ENCODE data around the gene TOP1.

Gene TOP1

DNA sequence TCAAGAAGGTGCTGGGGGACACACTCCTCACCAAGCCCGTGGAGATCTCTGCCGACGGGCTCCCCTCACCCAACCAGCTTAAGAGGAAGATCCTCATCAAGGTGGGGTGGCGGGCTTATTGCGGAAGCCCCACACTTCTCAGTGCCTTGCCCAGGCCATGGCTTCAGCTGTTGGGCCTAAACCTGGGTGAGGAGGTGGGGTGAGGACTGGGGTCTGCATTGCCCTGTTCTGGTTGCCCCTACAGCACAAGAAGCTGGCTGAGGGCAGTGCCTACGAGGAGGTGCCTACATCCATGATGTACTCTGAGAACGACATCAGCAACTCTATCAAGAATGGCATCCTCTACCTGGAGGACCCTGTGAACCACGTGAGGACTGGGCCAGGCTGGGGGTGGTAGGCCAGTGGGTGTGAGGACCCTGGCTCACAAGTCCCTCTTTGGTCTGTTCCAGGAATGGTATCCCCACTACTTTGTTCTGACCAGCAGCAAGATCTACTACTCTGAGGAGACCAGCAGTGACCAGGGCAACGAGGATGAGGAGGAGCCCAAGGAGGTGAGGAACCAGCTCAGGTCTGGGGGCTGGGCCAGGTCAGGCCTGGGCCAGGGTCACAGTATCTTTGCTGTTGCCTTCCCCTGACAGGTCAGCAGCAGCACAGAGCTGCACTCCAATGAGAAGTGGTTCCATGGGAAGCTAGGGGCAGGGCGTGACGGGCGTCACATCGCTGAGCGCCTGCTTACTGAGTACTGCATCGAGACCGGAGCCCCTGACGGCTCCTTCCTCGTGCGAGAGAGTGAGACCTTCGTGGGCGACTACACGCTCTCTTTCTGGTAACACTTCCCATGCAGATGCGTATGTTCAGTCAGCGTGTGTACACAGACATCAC is 136.6 kb downstream of the TOP1 start:
- peaks cover 76% of the 10 kb centered on the region for H3K36me3 Mint-ChIP-seq (ENCODE audit: low read depth)
- peaks cover 35% of the 10 kb centered on the region for H3K4me1 Mint-ChIP-seq (ENCODE audit: low read depth)
- peak overlapping the region; percentile 13 for H3K27ac Mint-ChIP-seq
- H3K9me3 Mint-ChIP-seq: no peaks in the 10 kb centered on the region
- H3K4me3 Mint-ChIP-seq: no peak overlapping the region
- H3K27me3 Mint-ChIP-seq (ENCODE audit: low read depth): no peaks in the 10 kb centered on the region

DNA sequence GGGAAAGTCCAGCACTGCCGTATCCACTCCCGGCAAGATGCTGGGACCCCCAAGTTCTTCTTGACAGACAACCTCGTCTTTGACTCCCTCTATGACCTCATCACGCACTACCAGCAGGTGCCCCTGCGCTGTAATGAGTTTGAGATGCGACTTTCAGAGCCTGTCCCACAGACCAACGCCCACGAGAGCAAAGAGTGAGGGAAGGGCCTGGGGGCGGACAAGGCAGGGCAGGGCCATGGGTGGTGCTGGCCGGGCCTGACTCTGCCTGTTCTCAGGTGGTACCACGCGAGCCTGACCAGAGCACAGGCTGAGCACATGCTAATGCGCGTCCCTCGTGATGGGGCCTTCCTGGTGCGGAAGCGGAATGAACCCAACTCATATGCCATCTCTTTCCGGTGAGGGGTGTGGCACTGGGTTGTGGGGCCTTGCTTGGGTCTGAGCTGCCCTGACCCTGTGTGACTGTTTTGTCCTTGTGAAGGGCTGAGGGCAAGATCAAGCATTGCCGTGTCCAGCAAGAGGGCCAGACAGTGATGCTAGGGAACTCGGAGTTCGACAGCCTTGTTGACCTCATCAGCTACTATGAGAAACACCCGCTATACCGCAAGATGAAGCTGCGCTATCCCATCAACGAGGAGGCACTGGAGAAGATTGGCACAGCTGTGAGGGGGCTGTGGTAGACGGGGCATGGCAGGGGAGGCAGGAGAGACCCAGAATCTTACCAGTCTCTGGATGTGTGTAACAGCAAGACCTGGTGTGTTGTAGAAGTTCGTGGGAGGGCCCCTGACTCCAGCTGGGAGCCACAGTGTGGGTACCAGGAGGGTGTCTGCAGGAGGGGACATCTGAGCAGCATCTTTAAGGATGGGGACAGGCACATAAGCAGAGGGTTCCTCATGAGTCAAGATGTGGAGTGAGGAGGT is 137.8 kb downstream of the TOP1 start:
- no peak overlapping the region for H3K4me3 Mint-ChIP-seq
- peaks cover 25% of the 10 kb centered on the region for H3K4me1 Mint-ChIP-seq (ENCODE audit: low read depth)
- H3K27ac Mint-ChIP-seq: peak overlapping the region; percentile 68
- H3K36me3 Mint-ChIP-seq (ENCODE audit: low read depth): peaks cover 77% of the 10 kb centered on the region
- H3K27me3 Mint-ChIP-seq (ENCODE audit: low read depth): no peaks in the 10 kb centered on the region
- H3K9me3 Mint-ChIP-seq: no peaks in the 10 kb centered on the region

DNA sequence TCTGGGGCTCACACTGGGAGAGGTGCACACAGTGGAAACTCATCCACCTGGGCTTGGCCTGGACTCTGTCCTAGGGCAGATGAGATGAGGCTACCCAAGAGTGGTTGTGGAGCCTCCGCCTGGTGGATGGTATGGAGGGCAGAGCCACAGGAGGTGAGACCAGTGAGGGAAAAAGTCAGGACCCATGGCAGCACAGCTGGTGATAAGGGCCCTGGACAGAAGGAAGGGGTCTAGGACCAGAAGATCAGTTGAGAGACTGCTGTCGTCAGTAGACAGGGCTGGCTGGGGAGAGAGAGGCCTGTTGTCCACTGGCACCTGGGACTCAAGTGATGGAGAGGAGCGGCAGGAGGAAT is 138.5 kb downstream of the TOP1 start:
- peak overlapping the region; percentile 68 for H3K27ac Mint-ChIP-seq
- H3K4me1 Mint-ChIP-seq (ENCODE audit: low read depth): peaks cover 25% of the 10 kb centered on the region
- H3K36me3 Mint-ChIP-seq (ENCODE audit: low read depth): peaks cover 78% of the 10 kb centered on the region
- no peak overlapping the region for H3K4me3 Mint-ChIP-seq
- H3K27me3 Mint-ChIP-seq (ENCODE audit: low read depth): no peaks in the 10 kb centered on the region
- no peaks in the 10 kb centered on the region for H3K9me3 Mint-ChIP-seq

DNA sequence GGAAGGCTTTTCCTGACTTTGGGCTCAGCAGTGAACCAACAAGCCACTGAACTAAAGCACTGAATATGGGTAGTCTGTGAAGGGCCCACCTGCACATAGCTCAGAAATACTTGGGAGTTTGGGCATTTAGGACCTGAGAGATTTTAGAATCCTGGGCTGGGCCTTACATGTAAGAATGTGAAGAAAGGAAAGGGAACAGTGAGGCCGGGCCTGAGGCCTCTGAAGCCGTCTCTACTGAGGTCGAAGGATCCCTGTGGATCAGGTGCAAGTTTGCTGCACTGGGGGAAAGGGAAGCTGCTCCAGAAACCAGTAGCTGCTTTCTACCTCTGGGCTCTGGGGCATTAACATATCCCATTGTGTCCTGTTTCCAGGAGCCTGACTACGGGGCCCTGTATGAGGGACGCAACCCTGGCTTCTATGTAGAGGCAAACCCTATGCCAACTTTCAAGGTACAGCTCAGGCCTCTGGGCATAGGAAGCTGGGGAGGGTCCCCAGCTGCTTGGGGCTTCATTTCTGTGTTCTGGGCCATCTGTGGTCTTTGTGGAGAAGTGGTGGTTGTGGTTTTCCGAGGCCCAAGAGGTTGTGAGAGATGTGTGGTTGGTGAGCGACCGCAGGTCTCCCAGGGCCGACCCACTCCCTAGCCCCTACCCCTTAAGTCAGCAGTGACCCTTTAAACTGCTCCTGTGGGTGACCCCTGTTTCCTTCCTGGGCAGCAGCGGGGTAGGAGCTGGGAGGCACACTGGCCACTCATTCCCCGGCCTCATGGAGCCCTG is 139.0 kb downstream of the TOP1 start:
- H3K27ac Mint-ChIP-seq: peak overlapping the region; percentile 68
- H3K9me3 Mint-ChIP-seq: no peaks in the 10 kb centered on the region
- peaks cover 24% of the 10 kb centered on the region for H3K4me1 Mint-ChIP-seq (ENCODE audit: low read depth)
- H3K4me3 Mint-ChIP-seq: no peak overlapping the region
- no peaks in the 10 kb centered on the region for H3K27me3 Mint-ChIP-seq (ENCODE audit: low read depth)
- peaks cover 78% of the 10 kb centered on the region for H3K36me3 Mint-ChIP-seq (ENCODE audit: low read depth)

DNA sequence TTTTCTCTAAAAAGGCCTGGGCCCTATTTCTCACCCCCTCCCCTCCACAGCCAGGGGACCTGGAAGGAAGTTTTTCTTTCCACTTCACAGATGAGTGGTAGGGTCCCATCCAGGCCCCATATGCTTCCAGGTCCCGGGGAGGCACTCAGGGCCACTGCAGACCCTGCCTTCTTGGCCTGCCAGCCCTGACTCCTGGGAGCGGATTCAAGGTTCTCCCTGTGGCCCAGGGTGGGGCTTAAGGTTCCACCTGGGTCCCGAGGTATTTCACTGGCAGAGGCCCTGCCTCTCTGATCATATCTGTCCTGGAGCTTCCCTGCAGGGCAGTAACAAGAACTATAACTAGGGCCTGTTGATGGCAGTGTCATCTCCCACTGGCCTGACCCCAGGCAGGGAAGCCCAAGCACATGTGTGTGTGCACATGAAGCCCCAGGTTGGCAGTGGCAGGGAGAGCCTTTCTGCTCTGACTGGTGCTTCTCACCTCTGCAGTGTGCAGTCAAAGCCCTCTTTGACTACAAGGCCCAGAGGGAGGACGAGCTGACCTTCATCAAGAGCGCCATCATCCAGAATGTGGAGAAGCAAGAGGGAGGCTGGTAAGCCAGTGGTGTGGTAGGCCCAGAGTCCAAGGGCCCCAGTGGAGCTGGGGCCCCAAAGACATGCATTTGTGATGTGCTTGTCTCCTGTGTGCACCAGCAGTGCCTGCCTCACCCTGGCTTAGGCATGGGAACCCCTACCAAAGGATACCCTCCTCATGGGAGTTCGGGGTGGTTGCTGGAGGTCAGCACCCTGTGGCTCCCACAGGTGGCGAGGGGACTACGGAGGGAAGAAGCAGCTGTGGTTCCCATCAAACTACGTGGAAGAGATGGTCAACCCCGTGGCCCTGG is 139.9 kb downstream of the TOP1 start:
- H3K4me3 Mint-ChIP-seq: no peak overlapping the region
- no peaks in the 10 kb centered on the region for H3K27me3 Mint-ChIP-seq (ENCODE audit: low read depth)
- peaks cover 26% of the 10 kb centered on the region for H3K4me1 Mint-ChIP-seq (ENCODE audit: low read depth)
- no peaks in the 10 kb centered on the region for H3K9me3 Mint-ChIP-seq
- H3K27ac Mint-ChIP-seq: no peak overlapping the region
- H3K36me3 Mint-ChIP-seq (ENCODE audit: low read depth): peaks cover 83% of the 10 kb centered on the region

DNA sequence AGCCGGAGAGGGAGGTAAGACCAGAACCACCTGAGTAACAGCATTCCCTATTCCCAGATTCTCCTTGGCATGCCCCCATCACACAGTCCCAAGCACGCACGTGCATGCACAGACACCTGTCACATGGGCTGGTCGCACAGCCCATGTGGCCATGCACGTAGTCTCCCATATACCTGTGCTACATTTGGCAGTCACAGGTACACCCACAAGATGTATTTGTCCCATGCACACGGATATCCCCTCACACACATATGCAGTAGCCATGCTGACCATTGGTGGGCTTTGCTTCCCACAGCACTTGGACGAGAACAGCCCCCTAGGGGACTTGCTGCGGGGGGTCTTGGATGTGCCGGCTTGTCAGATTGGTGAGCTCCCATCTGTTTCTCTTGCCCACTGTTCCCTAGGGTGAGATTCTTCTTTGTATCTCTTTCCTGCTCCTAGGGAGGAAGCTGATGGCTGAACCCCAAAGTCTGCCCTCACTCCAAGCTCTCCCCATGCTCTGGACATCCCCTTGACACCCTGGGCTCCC is 140.6 kb downstream of the TOP1 start:
- H3K4me3 Mint-ChIP-seq: no peak overlapping the region
- H3K36me3 Mint-ChIP-seq (ENCODE audit: low read depth): peaks cover 82% of the 10 kb centered on the region
- H3K4me1 Mint-ChIP-seq (ENCODE audit: low read depth): peaks cover 25% of the 10 kb centered on the region
- no peak overlapping the region for H3K27ac Mint-ChIP-seq
- no peaks in the 10 kb centered on the region for H3K9me3 Mint-ChIP-seq
- H3K27me3 Mint-ChIP-seq (ENCODE audit: low read depth): no peaks in the 10 kb centered on the region

DNA sequence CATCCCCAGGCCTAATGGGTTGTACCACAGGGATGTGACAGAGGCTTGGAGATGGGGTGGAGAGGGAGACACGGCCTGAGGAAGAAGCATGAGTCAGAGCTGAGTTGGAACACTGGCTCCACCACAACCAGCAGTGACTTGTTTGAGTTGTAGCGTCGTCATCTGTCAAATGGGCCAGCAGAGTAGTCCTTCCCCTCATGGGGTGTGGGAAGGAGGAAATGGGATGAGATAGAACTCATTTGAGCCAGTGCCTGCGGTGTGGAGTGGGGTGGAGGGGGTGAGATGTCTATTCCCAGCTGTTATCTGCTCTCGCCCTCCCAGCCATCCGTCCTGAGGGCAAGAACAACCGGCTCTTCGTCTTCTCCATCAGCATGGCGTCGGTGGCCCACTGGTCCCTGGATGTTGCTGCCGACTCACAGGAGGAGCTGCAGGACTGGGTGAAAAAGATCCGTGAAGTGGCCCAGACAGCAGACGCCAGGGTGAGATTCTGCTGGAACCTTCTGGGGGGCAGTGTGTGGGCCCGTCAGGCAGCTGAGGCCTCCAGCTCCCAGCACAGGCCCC is 141.2 kb downstream of the TOP1 start:
- Mint-ChIP-seq H3K4me3 (no peak overlapping the region), H3K27ac (no peak overlapping the region), H3K36me3 (ENCODE audit: low read depth) (peaks cover 82% of the 10 kb centered on the region), H3K4me1 (ENCODE audit: low read depth) (peaks cover 26% of the 10 kb centered on the region), H3K9me3 (no peaks in the 10 kb centered on the region), H3K27me3 (ENCODE audit: low read depth) (no peaks in the 10 kb centered on the region)

DNA sequence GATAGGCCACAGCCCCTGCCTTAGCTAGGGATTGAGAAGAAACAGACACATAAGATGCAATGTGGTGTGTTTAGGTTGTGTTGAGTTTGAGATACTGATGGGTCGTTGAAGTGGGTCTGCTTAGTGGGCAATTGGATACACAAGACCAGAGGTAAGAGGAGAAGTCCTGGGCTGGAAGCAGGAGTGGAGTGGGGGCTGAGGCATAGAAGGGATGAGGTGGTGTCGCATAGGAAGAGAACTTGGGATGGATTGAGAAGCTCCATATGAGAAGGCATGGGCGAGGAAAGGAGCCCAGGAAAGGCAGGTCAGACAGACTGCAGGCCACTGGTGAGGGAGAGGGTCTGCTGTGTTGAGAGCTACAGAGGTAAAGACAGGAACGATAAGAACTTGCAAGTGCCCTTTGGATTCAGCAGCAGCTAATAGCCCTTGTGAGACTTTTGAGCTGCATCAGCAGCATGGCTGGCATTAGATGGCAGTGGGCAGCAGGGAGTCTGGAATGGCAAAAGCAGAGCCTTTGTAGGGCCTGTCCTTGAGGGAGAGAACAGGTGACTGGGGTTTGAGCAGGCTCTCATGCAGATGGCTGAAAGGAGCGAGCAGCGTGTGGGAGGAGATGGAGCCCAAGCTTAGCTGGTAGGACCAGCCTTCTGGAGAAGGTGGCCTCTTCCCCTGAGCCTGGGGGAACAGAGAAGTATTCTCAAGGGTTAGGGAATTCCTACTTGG is 141.9 kb downstream of the TOP1 start:
- H3K27me3 Mint-ChIP-seq (ENCODE audit: low read depth): no peaks in the 10 kb centered on the region
- H3K4me3 Mint-ChIP-seq: no peak overlapping the region
- no peaks in the 10 kb centered on the region for H3K9me3 Mint-ChIP-seq
- H3K4me1 Mint-ChIP-seq (ENCODE audit: low read depth): peaks cover 27% of the 10 kb centered on the region
- H3K27ac Mint-ChIP-seq: peak overlapping the region; percentile 17
- H3K36me3 Mint-ChIP-seq (ENCODE audit: low read depth): peaks cover 79% of the 10 kb centered on the region

DNA sequence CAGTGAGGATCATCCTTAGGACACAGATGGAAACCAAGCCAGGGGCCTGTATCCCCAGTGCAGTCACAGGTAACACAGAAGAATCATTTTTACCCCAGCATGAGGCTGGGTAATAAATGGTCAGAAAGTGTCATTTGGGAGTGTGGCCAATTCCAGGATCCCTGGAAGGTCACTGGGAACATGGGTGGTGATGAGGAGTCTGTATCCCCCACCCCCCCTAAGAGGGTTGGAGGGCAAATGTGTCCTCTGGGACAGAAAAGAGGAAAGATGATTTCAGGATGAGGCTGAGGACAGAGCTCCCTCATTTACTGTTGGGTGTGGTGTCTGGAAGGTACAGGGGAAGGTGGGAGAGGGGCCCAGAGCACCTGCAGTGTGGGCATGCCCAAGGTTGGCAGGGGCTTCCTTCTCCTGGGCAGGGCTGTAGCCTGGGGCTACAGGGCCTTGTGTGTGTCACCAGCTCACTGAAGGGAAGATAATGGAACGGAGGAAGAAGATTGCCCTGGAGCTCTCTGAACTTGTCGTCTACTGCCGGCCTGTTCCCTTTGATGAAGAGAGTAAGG is 143.2 kb downstream of the TOP1 start:
- H3K36me3 Mint-ChIP-seq (ENCODE audit: low read depth): peaks cover 79% of the 10 kb centered on the region
- H3K4me1 Mint-ChIP-seq (ENCODE audit: low read depth): peaks cover 22% of the 10 kb centered on the region
- H3K9me3 Mint-ChIP-seq: no peaks in the 10 kb centered on the region
- H3K27ac Mint-ChIP-seq: peak overlapping the region; percentile 38
- H3K4me3 Mint-ChIP-seq: no peak overlapping the region
- H3K27me3 Mint-ChIP-seq (ENCODE audit: low read depth): no peaks in the 10 kb centered on the region

DNA sequence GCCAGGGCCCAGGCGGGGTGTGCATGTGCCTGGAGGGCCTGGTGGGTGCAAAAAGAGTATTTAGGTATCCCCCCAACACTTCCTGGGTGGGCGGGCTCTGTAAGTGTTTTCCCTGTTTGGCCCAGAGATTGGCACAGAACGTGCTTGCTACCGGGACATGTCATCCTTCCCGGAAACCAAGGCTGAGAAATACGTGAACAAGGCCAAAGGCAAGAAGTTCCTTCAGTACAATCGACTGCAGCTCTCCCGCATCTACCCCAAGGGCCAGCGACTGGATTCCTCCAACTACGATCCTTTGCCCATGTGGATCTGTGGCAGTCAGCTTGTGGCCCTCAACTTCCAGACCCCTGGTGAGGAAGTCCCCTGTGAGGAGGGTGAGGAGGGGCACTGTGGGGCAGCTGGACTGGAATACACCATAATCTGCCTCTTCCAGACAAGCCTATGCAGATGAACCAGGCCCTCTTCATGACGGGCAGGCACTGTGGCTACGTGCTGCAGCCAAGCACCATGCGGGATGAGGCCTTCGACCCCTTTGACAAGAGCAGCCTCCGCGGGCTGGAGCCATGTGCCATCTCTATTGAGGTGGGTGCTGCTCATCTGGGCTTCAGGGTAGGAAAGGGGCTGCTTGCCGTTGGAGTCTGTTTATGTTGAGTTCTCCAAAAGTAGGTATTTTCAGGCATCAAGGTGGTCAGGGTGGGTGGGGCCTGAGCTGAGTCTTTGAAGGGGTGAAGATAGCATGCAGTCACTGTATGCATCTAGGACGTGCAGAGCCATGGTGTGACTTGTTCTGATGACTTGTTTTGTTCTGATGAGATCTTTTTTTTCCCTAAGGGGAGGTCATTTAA is 143.9 kb downstream of the TOP1 start:
- Mint-ChIP-seq H3K36me3 (ENCODE audit: low read depth) (peaks cover 72% of the 10 kb centered on the region), H3K4me3 (no peak overlapping the region), H3K9me3 (no peaks in the 10 kb centered on the region), H3K27ac (no peak overlapping the region), H3K4me1 (ENCODE audit: low read depth) (peaks cover 15% of the 10 kb centered on the region), H3K27me3 (ENCODE audit: low read depth) (no peaks in the 10 kb centered on the region)

DNA sequence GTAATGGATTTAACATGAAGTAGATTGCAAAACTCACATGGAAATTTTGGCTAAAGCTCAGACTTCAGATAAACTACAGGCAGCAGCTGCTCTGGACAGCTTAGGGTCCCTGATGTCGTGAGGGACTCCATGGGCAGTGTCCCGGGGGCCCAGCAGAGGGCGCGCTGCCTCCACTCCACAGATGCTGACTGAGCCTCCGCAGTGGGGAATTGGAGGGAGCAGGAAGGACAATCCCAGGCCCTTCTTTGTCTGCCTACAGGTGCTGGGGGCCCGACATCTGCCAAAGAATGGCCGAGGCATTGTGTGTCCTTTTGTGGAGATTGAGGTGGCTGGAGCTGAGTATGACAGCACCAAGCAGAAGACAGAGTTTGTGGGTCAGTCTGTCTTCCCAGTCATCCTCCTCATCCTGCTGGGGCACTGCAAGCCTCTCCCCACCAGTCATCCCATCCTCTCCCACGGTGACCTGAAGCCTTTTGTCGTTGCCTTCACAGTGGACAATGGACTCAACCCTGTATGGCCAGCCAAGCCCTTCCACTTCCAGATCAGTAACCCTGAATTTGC is 144.6 kb downstream of the TOP1 start:
- no peak overlapping the region for H3K27ac Mint-ChIP-seq
- H3K9me3 Mint-ChIP-seq: no peaks in the 10 kb centered on the region
- peaks cover 71% of the 10 kb centered on the region for H3K36me3 Mint-ChIP-seq (ENCODE audit: low read depth)
- peaks cover 15% of the 10 kb centered on the region for H3K4me1 Mint-ChIP-seq (ENCODE audit: low read depth)
- no peaks in the 10 kb centered on the region for H3K27me3 Mint-ChIP-seq (ENCODE audit: low read depth)
- no peak overlapping the region for H3K4me3 Mint-ChIP-seq
